B cell (primary cell): ENCODE results near the gene ANKRD44. TPM values are rescaled to one million over a fixed set of nuclear protein-coding genes. Genes with fewer than 3 reads are reported as not detected.

Source experiments
- ATAC-seq: fragments of 200-7000 bp; cut with Tn5 transposase; one replicate; pipeline ENCODE4 v1.10.0; 2021; ENCODE audit warnings: low read depth, mild to moderate bottlenecking, moderate number of reproducible peaks, moderate library complexity
- CTCF ChIA-PET: fragments of 350-600 bp; sonication (Branson Sonifier 250); formaldehyde crosslinking; loops from one replicate; lab custom pipeline; 2021; ENCODE audit warnings: antibody characterized with exemption, inconsistent platforms; lab: Charles Lee
- POLR2A ChIA-PET: fragments of 350-600 bp; sonication (Branson Sonifier 250); formaldehyde crosslinking; loops from one replicate; lab custom pipeline; 2021; ENCODE audit warnings: antibody characterized with exemption; lab: Charles Lee
- DNase-seq: peaks from one replicate; pipeline ENCODE4 v3.0.0; 2013
- H2AFZ ChIP-seq: 2 replicates; pipeline ENCODE4 v1.6.1; 2012; ENCODE audit warnings: mild to moderate bottlenecking, low read depth, low read length; ENCODE audit not compliant: insufficient read depth, poor library complexity, severe bottlenecking
- H3K27ac ChIP-seq, 2 donors: 1 replicate in 1 of 2; 2 replicates in 1 of 2; pipeline ENCODE4 v1.5.1; 2012 to 2013; ENCODE audit warnings: low read length in 2 of 2, mild to moderate bottlenecking in 2 of 2, moderate library complexity in 1 of 2
- H3K27me3 ChIP-seq, 4 experiments: fragments of 200-600 bp in 1 of 4; sonication (generic) in 1 of 4; replicated peaks in 1 of 4; 1 replicate in 2 of 4; 2 replicates in 2 of 4; pipeline versions ENCODE4 v1.6.1 to v1.7.0; 2013 to 2016; ENCODE audit warnings: low read length in 3 of 4, mild to moderate bottlenecking in 2 of 4, mixed read lengths in 1 of 4, moderate library complexity in 1 of 4; ENCODE audit not compliant: insufficient read depth in 4 of 4, control insufficient read depth in 3 of 4; ENCODE audit errors: control extremely low read depth in 1 of 4
- H3K36me3 ChIP-seq, 2 experiments: replicated peaks in 1 of 2; 1 replicate in 1 of 2; 2 replicates in 1 of 2; pipeline versions ENCODE4 v1.6.1 to v1.7.1; 2013; ENCODE audit warnings: low read length in 1 of 2; ENCODE audit not compliant: insufficient read depth in 2 of 2, control insufficient read depth in 1 of 2; ENCODE audit errors: control extremely low read depth in 1 of 2, extremely low read depth in 1 of 2
- H3K4me1 ChIP-seq, 2 donors: fragments of 200-600 bp in 1 of 2; sonication (generic) in 1 of 2; 1 replicate in 1 of 2; 2 replicates in 1 of 2; pipeline versions ENCODE4 v1.5.1 to v1.6.1; 2013 to 2017; ENCODE audit warnings: low read length in 2 of 2; ENCODE audit not compliant: control insufficient read depth in 2 of 2, insufficient read depth in 2 of 2
- H3K4me2 ChIP-seq: replicated peaks from 2 replicates; pipeline ENCODE3; 2012; ENCODE audit warnings: mild to moderate bottlenecking, low read depth, low read length; ENCODE audit not compliant: poor library complexity, severe bottlenecking
- H3K4me3 ChIP-seq, 5 experiments: fragments of 200-600 bp in 1 of 5; sonication (generic) in 1 of 5; 1 replicate in 3 of 5; 2 replicates in 2 of 5; pipeline versions ENCODE4 v1.5.1 to v1.7.0; 2011 to 2016; ENCODE audit warnings: low read length in 4 of 5, mild to moderate bottlenecking in 4 of 5, low read depth in 2 of 5, control low read depth in 1 of 5, moderate library complexity in 1 of 5; ENCODE audit not compliant: insufficient read depth in 1 of 5; ENCODE audit errors: control extremely low read depth in 1 of 5, extremely low read depth in 1 of 5
- H3K79me2 ChIP-seq: fragments of 200-600 bp; sonication (generic); one replicate; pipeline ENCODE4 v1.6.0; 2016; ENCODE audit warnings: low read length; ENCODE audit not compliant: control insufficient read depth, insufficient read depth
- H3K9ac ChIP-seq: fragments of 200-600 bp; sonication (generic); 2 replicates; pipeline ENCODE4 v1.6.1; 2017; ENCODE audit warnings: mild to moderate bottlenecking, low read length, moderate library complexity
- H3K9me3 ChIP-seq, 3 donors: one replicate each; pipeline versions ENCODE4 v1.6.1 to v1.7.1; 2013; ENCODE audit warnings: low read length in 2 of 3; ENCODE audit not compliant: control insufficient read depth in 2 of 3, insufficient read depth in 1 of 3; ENCODE audit errors: control extremely low read depth in 1 of 3
- H4K20me1 ChIP-seq: 2 replicates; pipeline ENCODE4 v1.6.0; 2012; ENCODE audit warnings: mild to moderate bottlenecking, low read length; ENCODE audit not compliant: insufficient read depth, control insufficient read depth, poor library complexity, severe bottlenecking
- H3K27ac Mint-ChIP-seq: one replicate; pipeline ENCODE4 v1.8.0; 2021; ENCODE audit warnings: mixed read lengths
- H3K27me3 Mint-ChIP-seq: one replicate; pipeline ENCODE4 v1.8.0; 2021; ENCODE audit warnings: mixed read lengths
- H3K4me1 Mint-ChIP-seq: one replicate; pipeline ENCODE4 v1.8.0; 2021; ENCODE audit warnings: mixed read lengths
- H3K4me3 Mint-ChIP-seq: one replicate; pipeline ENCODE4 v1.8.0; 2021; ENCODE audit warnings: mixed read lengths
- H3K9me3 Mint-ChIP-seq: one replicate; pipeline ENCODE4 v1.8.0; 2022; ENCODE audit warnings: mixed read lengths; ENCODE audit not compliant: insufficient read depth
- CTCF ChIP-seq: fragments of 200-600 bp; IDR thresholded peaks from one replicate; pipeline ENCODE4 v1.8.0; 2022; ENCODE audit warnings: antibody characterized with exemption, mild to moderate bottlenecking
- EZH2 ChIP-seq: IDR thresholded peaks from 2 replicates; pipeline ENCODE4 v1.6.1; 2012; ENCODE audit warnings: borderline replicate concordance, low read depth, mild to moderate bottlenecking, moderate library complexity, low read length; ENCODE audit not compliant: insufficient read depth, poor library complexity, severe bottlenecking
- WGBS: methylation state at CpG from one replicate; pipeline ENCODE4 v1.1.5; 2013; ENCODE audit warnings: missing lambda C conversion rate; ENCODE audit not compliant: insufficient coverage; 5-methylcytosine and 5-hydroxymethylcytosine counted together
- intact Hi-C: fragments of 100-400 bp; cut with micrococcal nuclease; formaldehyde crosslinking; loops from one replicate; pipeline ENCODE4 v1.10.0; 2022
- polyA plus RNA-seq: library from polyadenylated mRNA; depleted of rRNA; stranded (reverse); fragments of >200 nt; gene quantifications from 2 replicates; pipeline ENCODE4 v1.2.3, GENCODE V29; 2012
- total RNA-seq, 2 donors: library from RNA; stranded (reverse); fragments of 120-200 nt in 1 of 2; gene quantifications; 1 replicate in 1 of 2; 2 replicates in 1 of 2; pipeline versions ENCODE4 v1.2.3 to v1.2.4, GENCODE V29; 2013 to 2022

The ANKRD44 gene
- total and polyA plus RNA-seq, 2 donors (not counting 1 experiment from before 2014, with no cell fraction given): 92.6 to 457 TPM

GRCh38 chr2:197080578-197081216 is 229.9 kb downstream of the ANKRD44 start:
- Histone ChIP-seq H3K4me2 (no peak overlapping the region), H3K36me3 (peaks cover 21 to 97% of the 10 kb centered on the region in 2 experiments), H4K20me1 (peaks cover 6% of the 10 kb centered on the region), H3K27ac (no peak overlapping the region), H3K79me2 (peaks cover 9% of the 10 kb centered on the region), H3K4me3 (no peak overlapping the region), H3K27me3 (no peaks in the 10 kb centered on the region), H3K9ac (no peak overlapping the region), H3K4me1 (peaks cover 0 to under 1% of the 10 kb centered on the region in 2 donors), H2AFZ (no peak overlapping the region), H3K9me3 (no peaks in the 10 kb centered on the region)
- no peak overlapping the region for H3K4me3 Mint-ChIP-seq
- 95% methylated on average over 6 of the region's 7 CpGs for WGBS
- TF ChIP-seq EZH2 (no peak), CTCF (no peak)
- peak overlapping the region; percentile 65 for H3K27ac Mint-ChIP-seq
- CTCF ChIA-PET: no interaction called here
- intact Hi-C loops: loop anchor here (10.0 kb wide), 1 partner anchor 294 kb away; no protein-coding TSS in a partner anchor
- ATAC-seq: no peak
- peaks cover 3% of the 10 kb centered on the region for H3K9me3 Mint-ChIP-seq
- POLR2A ChIA-PET: no interaction called here
- no peaks in the 10 kb centered on the region for H3K27me3 Mint-ChIP-seq
- DNase-seq: no peak
- peaks cover under 1% of the 10 kb centered on the region for H3K4me1 Mint-ChIP-seq

GRCh38 chr2:197079832-197080555 is 230.6 kb downstream of the ANKRD44 start:
- H3K27me3 ChIP-seq: no peaks in the 10 kb centered on the region
- peaks cover 4% of the 10 kb centered on the region for H3K79me2 ChIP-seq
- no peak overlapping the region for H3K9ac ChIP-seq
- H3K9me3 Mint-ChIP-seq: peaks cover 3% of the 10 kb centered on the region
- DNase-seq (no peak), ATAC-seq (no peak)
- ChIA-PET POLR2A (no interaction called here), CTCF (interaction anchor here (1.5 kb wide), 1 partner anchor 89 kb away, joined by 4 read pairs; no protein-coding TSS in a partner anchor)
- no peaks in the 10 kb centered on the region for H3K4me1 ChIP-seq
- H3K27ac Mint-ChIP-seq: peak overlapping the region; percentile 7
- no peaks in the 10 kb centered on the region for H3K27me3 Mint-ChIP-seq
- H3K36me3 ChIP-seq: peaks cover 21 to 99% of the 10 kb centered on the region in 2 experiments
- 100% methylated on average over 3 of the region's 6 CpGs for WGBS
- H3K27ac ChIP-seq: peak overlapping the region in 1 of 2 donors; percentile 9
- H4K20me1 ChIP-seq: peaks cover 6% of the 10 kb centered on the region
- no peak overlapping the region for H3K4me3 Mint-ChIP-seq
- TF ChIP-seq EZH2: no peak
- TF ChIP-seq CTCF: no peak
- H3K4me3 ChIP-seq: no peak overlapping the region
- H3K9me3 ChIP-seq: no peaks in the 10 kb centered on the region
- no peak overlapping the region for H3K4me2 ChIP-seq
- no peaks in the 10 kb centered on the region for H3K4me1 Mint-ChIP-seq
- H2AFZ ChIP-seq: no peak overlapping the region
- intact Hi-C loops: loop anchor here (10.0 kb wide), 1 partner anchor 295 kb away; no protein-coding TSS in a partner anchor
